MM.1S (cell line): ENCODE measurements around the gene CCL20.

Source experiments
- DNase-seq: peaks from one replicate; pipeline ENCODE4 v3.0.0-alpha.2; 2015
- H2AFZ ChIP-seq: fragments of 300-600 bp; sonication (generic); 2 replicates; pipeline ENCODE4 v1.6.0; 2016; ENCODE audit warnings: antibody characterized with exemption, low read length
- H3F3A ChIP-seq: fragments of 300-600 bp; sonication (generic); 2 replicates; pipeline ENCODE4 v1.6.1; 2016; ENCODE audit warnings: mild to moderate bottlenecking, antibody characterized with exemption, low read length, moderate library complexity, mixed read lengths; ENCODE audit not compliant: insufficient read depth
- H3K27ac ChIP-seq: fragments of 300-600 bp; sonication (generic); 2 replicates; pipeline ENCODE4 v1.5.1; 2016; ENCODE audit warnings: mild to moderate bottlenecking, low read length
- H3K27me3 ChIP-seq: fragments of 300-600 bp; sonication (generic); replicated peaks from 2 replicates; pipeline ENCODE4 v1.6.0; 2016; ENCODE audit warnings: low read length; ENCODE audit not compliant: insufficient read depth
- H3K36me3 ChIP-seq: fragments of 300-600 bp; sonication (generic); replicated peaks from 2 replicates; pipeline ENCODE4 v1.6.1; 2016; ENCODE audit warnings: mild to moderate bottlenecking, low read length, mixed read lengths; ENCODE audit not compliant: insufficient read depth
- H3K4me1 ChIP-seq: fragments of 300-600 bp; sonication (generic); 2 replicates; pipeline ENCODE4 v1.6.1; 2016; ENCODE audit warnings: low read length, mixed read lengths
- H3K4me2 ChIP-seq: fragments of 300-600 bp; sonication (generic); 2 replicates; pipeline ENCODE4 v1.6.0; 2016; ENCODE audit warnings: low read depth, low read length
- H3K4me3 ChIP-seq: fragments of 300-600 bp; sonication (generic); 2 replicates; pipeline ENCODE4 v1.5.1; 2016; ENCODE audit warnings: low read length, mixed read lengths
- H3K79me2 ChIP-seq: fragments of 300-600 bp; sonication (generic); 2 replicates; pipeline ENCODE4 v1.6.1; 2016; ENCODE audit warnings: mixed run types, low read length, mixed read lengths
- H3K9ac ChIP-seq: fragments of 300-600 bp; sonication (generic); 2 replicates; pipeline ENCODE4 v1.6.1; 2016; ENCODE audit warnings: low read length, mixed read lengths
- H3K9me2 ChIP-seq: fragments of 300-600 bp; sonication (generic); replicated peaks from 2 replicates; pipeline ENCODE4 v1.6.1; 2016; ENCODE audit warnings: mild to moderate bottlenecking, low read length, mixed read lengths; ENCODE audit not compliant: insufficient read depth
- H3K9me3 ChIP-seq: fragments of 300-600 bp; sonication (generic); replicated peaks from 2 replicates; pipeline ENCODE4 v1.6.1; 2016; ENCODE audit warnings: mild to moderate bottlenecking, low read length, mixed read lengths; ENCODE audit not compliant: insufficient read depth
- H4K20me1 ChIP-seq: fragments of 300-600 bp; sonication (generic); 2 replicates; pipeline ENCODE4 v1.6.1; 2016; ENCODE audit warnings: mild to moderate bottlenecking, low read length, moderate library complexity, mixed read lengths; ENCODE audit not compliant: insufficient read depth
- EZH2 ChIP-seq: fragments of 300-600 bp; sonication (generic); optimal IDR thresholded peaks from 2 replicates; pipeline ENCODE3; 2017; ENCODE audit warnings: low read depth, mild to moderate bottlenecking, antibody characterized with exemption, low read length, mixed read lengths
- EZH2phosphoT487 ChIP-seq: fragments of 300-600 bp; sonication (generic); IDR thresholded peaks from 2 replicates; pipeline ENCODE4 v1.6.1; 2018; ENCODE audit warnings: antibody characterized with exemption, low read length
- TF ChIP-seq, protein P1 (sequence below): fragments of 300-600 bp; sonication (generic); IDR thresholded peaks from 2 replicates; pipeline ENCODE4 v1.5.1; 2016; ENCODE audit warnings: antibody characterized with exemption, low read length, mixed read lengths

CCL20 gene

GRCh38 chr2:227767830-227768229, 45.8 kb upstream of the CCL20 start:
- Histone ChIP-seq H3K79me2 (no peaks in the 10 kb centered on the region), H3F3A (no peaks in the 10 kb centered on the region), H4K20me1 (no peaks in the 10 kb centered on the region), H3K36me3 (no peaks in the 10 kb centered on the region), H3K9me2 (no peaks in the 10 kb centered on the region), H3K4me3 (no peak overlapping the region), H3K4me2 (no peak overlapping the region), H3K9ac (no peak overlapping the region), H3K4me1 (no peaks in the 10 kb centered on the region), H3K27ac (no peak overlapping the region), H3K9me3 (no peaks in the 10 kb centered on the region), H2AFZ (no peak overlapping the region), H3K27me3 (no peaks in the 10 kb centered on the region)
- no peak for DNase-seq
- TF ChIP-seq, protein P1, sequence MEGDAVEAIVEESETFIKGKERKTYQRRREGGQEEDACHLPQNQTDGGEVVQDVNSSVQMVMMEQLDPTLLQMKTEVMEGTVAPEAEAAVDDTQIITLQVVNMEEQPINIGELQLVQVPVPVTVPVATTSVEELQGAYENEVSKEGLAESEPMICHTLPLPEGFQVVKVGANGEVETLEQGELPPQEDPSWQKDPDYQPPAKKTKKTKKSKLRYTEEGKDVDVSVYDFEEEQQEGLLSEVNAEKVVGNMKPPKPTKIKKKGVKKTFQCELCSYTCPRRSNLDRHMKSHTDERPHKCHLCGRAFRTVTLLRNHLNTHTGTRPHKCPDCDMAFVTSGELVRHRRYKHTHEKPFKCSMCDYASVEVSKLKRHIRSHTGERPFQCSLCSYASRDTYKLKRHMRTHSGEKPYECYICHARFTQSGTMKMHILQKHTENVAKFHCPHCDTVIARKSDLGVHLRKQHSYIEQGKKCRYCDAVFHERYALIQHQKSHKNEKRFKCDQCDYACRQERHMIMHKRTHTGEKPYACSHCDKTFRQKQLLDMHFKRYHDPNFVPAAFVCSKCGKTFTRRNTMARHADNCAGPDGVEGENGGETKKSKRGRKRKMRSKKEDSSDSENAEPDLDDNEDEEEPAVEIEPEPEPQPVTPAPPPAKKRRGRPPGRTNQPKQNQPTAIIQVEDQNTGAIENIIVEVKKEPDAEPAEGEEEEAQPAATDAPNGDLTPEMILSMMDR = no peak
- no peak for TF ChIP-seq EZH2phosphoT487
- no peak for TF ChIP-seq EZH2

DNA sequence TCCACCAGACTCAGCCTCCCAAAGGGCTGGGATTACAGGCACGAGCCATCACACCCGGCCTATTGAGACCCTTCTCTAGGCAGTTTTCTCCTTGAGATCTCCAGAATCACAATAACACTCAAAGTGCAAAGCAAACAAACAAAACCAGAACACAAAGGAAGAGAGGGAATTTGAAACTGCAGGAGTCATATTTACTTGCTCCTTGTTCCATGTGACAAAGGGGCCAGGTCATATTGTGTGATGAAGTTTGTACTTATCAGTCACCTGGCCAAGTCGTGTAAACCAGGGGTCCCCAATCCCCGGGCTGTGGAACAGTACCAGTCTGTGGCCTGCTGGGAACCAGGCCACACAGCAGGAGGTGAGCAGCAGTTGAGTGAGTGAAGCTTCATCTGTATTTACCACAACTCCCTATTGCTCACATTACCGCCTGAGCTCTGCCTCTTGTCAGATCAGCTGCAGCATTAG, 41.4 kb upstream of the CCL20 start:
- Histone ChIP-seq H3K36me3 (no peaks in the 10 kb centered on the region), H3K9ac (no peak overlapping the region), H3K4me2 (no peak overlapping the region), H3K27me3 (no peaks in the 10 kb centered on the region), H3K27ac (no peak overlapping the region), H3K9me3 (no peaks in the 10 kb centered on the region), H3K79me2 (no peaks in the 10 kb centered on the region), H2AFZ (no peak overlapping the region), H4K20me1 (no peaks in the 10 kb centered on the region), H3K4me3 (no peak overlapping the region), H3F3A (no peaks in the 10 kb centered on the region), H3K9me2 (no peaks in the 10 kb centered on the region), H3K4me1 (no peaks in the 10 kb centered on the region)
- no peak for DNase-seq
- TF ChIP-seq, protein P1 = no peak
- no peak for TF ChIP-seq EZH2phosphoT487

- Histone ChIP-seq H2AFZ (no peak overlapping the region), H3K9ac (no peak overlapping the region), H3K9me2 (no peaks in the 10 kb centered on the region), H3K27me3 (no peaks in the 10 kb centered on the region), H3K79me2 (no peaks in the 10 kb centered on the region), H3K36me3 (no peaks in the 10 kb centered on the region), H3F3A (no peaks in the 10 kb centered on the region), H3K4me2 (no peak overlapping the region), H3K4me3 (no peak overlapping the region), H4K20me1 (no peaks in the 10 kb centered on the region), H3K4me1 (no peaks in the 10 kb centered on the region), H3K9me3 (no peaks in the 10 kb centered on the region), H3K27ac (no peak overlapping the region)
- DNase-seq = no peak
- no peak for TF ChIP-seq EZH2
- TF ChIP-seq, protein P1 = no peak
- TF ChIP-seq EZH2phosphoT487 = no peak
These were observed 40.7 kb upstream of the CCL20 start for GRCh38 chr2:227772932-227773331.
